Lower lobe of right lung (tissue), 2 donors: ENCODE results near the gene KRTAP2-4. TPM values are rescaled to one million over a fixed set of nuclear protein-coding genes. Genes with fewer than 3 reads are reported as not detected.
"Not testable (repeated sequence)": the region's sequence is repeated elsewhere in the genome, so short reads cannot be mapped to it uniquely, and the experiment has no call there.

ENCODE experiments used
- ATAC-seq, 2 donors: fragments of 200-7000 bp; cut with Tn5 transposase; one replicate each; pipeline ENCODE4 v1.9.1; 2020 to 2022; ENCODE audit warnings: mild to moderate bottlenecking in 2 of 2, moderate library complexity in 2 of 2
- DNase-seq: peaks from one replicate; pipeline ENCODE4 v3.0.0-alpha.2; 2020
- H3K27ac ChIP-seq: fragments of 200-600 bp; one replicate; pipeline ENCODE4 v1.8.0; 2022
- H3K27me3 ChIP-seq: fragments of 200-600 bp; one replicate; pipeline ENCODE4 v1.8.0; 2022; ENCODE audit warnings: low read depth
- H3K36me3 ChIP-seq: fragments of 200-600 bp; one replicate; pipeline ENCODE4 v1.8.0; 2022; ENCODE audit warnings: mild to moderate bottlenecking
- H3K4me1 ChIP-seq: fragments of 200-600 bp; one replicate; pipeline ENCODE4 v1.8.0; 2022
- H3K4me3 ChIP-seq: fragments of 200-600 bp; one replicate; pipeline ENCODE4 v1.8.0; 2022; ENCODE audit warnings: mild to moderate bottlenecking
- H3K9me3 ChIP-seq: fragments of 200-600 bp; one replicate; pipeline ENCODE4 v1.8.0; 2022
- intact Hi-C: fragments of 100-400 bp; cut with DNase I; formaldehyde crosslinking; loops from one replicate; pipeline ENCODE4 v1.11.0; 2022
- total RNA-seq: library from RNA; stranded (reverse); fragmentation: NEBNext Ultra II Directional; extraction: Animal tissue kit (Norgen Biotek cat#: 25700); gene quantifications from one replicate; pipeline ENCODE4 v1.2.1, GENCODE V29; 2021
- TF ChIP-seq, protein P1 (sequence below): fragments of 200-600 bp; IDR thresholded peaks from one replicate; pipeline ENCODE4 v1.8.0; 2022; ENCODE audit warnings: antibody characterized with exemption, mild to moderate bottlenecking
- donor health status: DM: no; HTN: yes; CAD: no; lungs with severe emphysema.

The KRTAP2-4 gene
- total RNA-seq, 1 donor from 2014 or later, result not detected

DNA sequence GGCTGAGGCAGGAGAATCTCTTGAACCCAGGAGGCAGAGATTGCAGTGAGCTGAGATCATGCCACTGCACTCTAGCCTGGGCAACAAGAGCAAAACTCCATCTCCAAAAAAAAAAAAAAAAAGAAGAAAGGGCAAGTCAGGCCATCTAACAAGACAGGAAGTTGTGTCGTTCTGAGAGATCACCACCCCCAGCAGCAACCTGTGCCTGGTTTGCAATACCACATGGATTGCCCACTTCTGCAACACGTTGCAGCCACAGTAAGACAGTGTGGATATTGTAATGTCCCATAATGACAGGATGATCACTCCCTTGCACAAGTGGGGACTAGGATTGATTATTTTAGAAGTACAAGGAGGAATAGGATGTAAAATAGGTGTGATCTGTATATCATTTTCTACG is 3.4 kb upstream of the KRTAP2-4 start:
- ATAC-seq (no peak), DNase-seq (no peak)
- Histone ChIP-seq H3K36me3 (no peaks in the 10 kb centered on the region), H3K27ac (no peak overlapping the region), H3K4me3 (no peak overlapping the region), H3K9me3 (no peaks in the 10 kb centered on the region), H3K4me1 (no peaks in the 10 kb centered on the region), H3K27me3 (no peaks in the 10 kb centered on the region)
- intact Hi-C loops, result no loop called here
- TF ChIP-seq, protein P1, sequence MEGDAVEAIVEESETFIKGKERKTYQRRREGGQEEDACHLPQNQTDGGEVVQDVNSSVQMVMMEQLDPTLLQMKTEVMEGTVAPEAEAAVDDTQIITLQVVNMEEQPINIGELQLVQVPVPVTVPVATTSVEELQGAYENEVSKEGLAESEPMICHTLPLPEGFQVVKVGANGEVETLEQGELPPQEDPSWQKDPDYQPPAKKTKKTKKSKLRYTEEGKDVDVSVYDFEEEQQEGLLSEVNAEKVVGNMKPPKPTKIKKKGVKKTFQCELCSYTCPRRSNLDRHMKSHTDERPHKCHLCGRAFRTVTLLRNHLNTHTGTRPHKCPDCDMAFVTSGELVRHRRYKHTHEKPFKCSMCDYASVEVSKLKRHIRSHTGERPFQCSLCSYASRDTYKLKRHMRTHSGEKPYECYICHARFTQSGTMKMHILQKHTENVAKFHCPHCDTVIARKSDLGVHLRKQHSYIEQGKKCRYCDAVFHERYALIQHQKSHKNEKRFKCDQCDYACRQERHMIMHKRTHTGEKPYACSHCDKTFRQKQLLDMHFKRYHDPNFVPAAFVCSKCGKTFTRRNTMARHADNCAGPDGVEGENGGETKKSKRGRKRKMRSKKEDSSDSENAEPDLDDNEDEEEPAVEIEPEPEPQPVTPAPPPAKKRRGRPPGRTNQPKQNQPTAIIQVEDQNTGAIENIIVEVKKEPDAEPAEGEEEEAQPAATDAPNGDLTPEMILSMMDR, result no peak

DNA sequence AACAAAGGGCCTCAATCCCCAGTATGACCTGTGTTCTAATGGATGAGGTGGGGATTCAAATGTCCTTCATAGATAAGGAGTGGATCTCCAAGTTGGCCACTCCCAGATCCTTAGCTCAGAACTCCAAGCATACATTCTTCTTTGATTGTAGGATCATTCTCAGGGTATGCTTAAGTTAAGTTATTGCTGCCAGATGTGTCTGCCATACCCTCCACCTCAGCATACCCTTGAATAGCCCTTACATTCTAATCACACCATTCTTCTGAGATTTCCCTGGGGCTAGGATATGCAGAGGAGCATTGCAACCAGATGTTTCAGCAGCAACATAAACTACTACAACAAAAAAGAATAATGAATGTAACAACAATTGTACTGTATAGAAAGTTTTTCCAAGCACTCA is 1.6 kb upstream of the KRTAP2-4 start:
- H3K36me3 ChIP-seq, result no peaks in the 10 kb centered on the region
- H3K4me3 ChIP-seq, result no peak overlapping the region
- H3K27me3 ChIP-seq, result peaks cover under 1% of the 10 kb centered on the region
- DNase-seq (no peak), ATAC-seq (no peak)
- no peaks in the 10 kb centered on the region for H3K9me3 ChIP-seq
- TF ChIP-seq, protein P1, result no peak
- no peaks in the 10 kb centered on the region for H3K4me1 ChIP-seq
- no peak overlapping the region for H3K27ac ChIP-seq
- intact Hi-C loops, result no loop called here

GRCh38 chr17:41065016-41065689 is 526 bp downstream of the KRTAP2-4 start:
- intact Hi-C loops, H3K9me3 ChIP-seq: not testable (repeated sequence)
- H3K27me3 ChIP-seq, result peaks cover 16% of the 10 kb centered on the region

DNA sequence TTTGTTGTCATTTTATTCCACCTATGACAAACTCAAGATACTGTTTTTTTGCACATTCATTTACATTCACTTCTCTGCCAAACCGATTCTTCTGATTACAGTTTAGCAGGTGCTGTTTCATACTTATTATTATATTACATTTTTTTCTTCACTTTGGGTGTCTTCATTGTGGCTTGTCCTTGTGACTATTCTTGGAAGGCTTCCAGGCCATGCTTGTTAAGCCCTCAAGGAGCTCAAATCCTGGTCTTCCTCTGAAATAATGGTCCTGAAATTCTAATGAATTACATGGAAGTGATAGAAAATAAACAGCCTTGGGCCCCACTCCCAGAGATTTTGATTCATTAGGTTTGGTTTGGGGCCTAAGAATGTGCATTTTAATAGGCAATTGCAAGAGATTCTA is 1.4 kb downstream of the KRTAP2-4 start:
- intact Hi-C loops, result no loop called here
- H3K9me3 ChIP-seq, result no peaks in the 10 kb centered on the region
- H3K27me3 ChIP-seq, result peaks cover 19% of the 10 kb centered on the region
- H3K4me1 ChIP-seq, result no peaks in the 10 kb centered on the region
- no peaks in the 10 kb centered on the region for H3K36me3 ChIP-seq
- H3K27ac ChIP-seq, result no peak overlapping the region
- TF ChIP-seq, protein P1, result no peak
- H3K4me3 ChIP-seq, result no peak overlapping the region
- ATAC-seq (no peak), DNase-seq (no peak)

More at GRCh38 chr17:41065016-41065689, 526 bp downstream of the KRTAP2-4 start:
- ATAC-seq, H3K36me3 ChIP-seq, DNase-seq, H3K27ac ChIP-seq, H3K4me1 ChIP-seq, H3K4me3 ChIP-seq: not testable (repeated sequence)

GRCh38 chr17:41063449-41063848 is 2.2 kb downstream of the KRTAP2-4 start:
- Histone ChIP-seq H3K27me3 (peaks cover 27% of the 10 kb centered on the region), H3K36me3 (no peaks in the 10 kb centered on the region), H3K4me1 (no peaks in the 10 kb centered on the region), H3K27ac (no peak overlapping the region), H3K9me3 (no peaks in the 10 kb centered on the region), H3K4me3 (no peak overlapping the region)
- intact Hi-C loops, result no loop called here
- ATAC-seq (no peak), DNase-seq (no peak)
- TF ChIP-seq, protein P1, result no peak

DNA sequence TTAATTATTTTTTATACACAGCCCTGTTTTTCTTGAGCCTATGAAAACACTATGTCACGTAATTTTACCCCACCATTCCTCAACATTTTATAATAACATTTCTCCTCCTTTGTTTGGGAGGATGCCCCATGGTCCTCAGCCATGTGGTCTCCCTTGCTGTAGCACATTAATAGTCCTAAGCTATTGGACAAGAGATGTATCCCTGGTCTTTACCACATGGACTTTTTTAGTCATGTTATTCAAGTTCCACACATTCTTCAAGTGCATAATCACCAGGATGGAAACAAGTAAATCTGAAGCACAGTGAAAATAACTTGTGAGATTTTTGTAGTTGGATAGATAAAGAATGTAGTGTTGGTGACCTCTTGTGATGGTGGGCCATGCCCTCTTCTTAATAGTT is 3.7 kb downstream of the KRTAP2-4 start:
- Histone ChIP-seq H3K9me3 (no peaks in the 10 kb centered on the region), H3K27ac (no peak overlapping the region), H3K4me1 (no peaks in the 10 kb centered on the region), H3K27me3 (peaks cover 28% of the 10 kb centered on the region), H3K36me3 (no peaks in the 10 kb centered on the region), H3K4me3 (no peak overlapping the region)
- TF ChIP-seq, protein P1, result no peak
- DNase-seq, result no peak
- ATAC-seq, result no peak
- intact Hi-C loops, result no loop called here
